ENCODE data around the gene CFTR. TPM values are rescaled to one million over a fixed set of nuclear protein-coding genes. Genes with fewer than 3 reads are reported as not detected.

Gene CFTR
- total RNA-seq, 2 experiments from 2014 or later = not detected

DNA sequence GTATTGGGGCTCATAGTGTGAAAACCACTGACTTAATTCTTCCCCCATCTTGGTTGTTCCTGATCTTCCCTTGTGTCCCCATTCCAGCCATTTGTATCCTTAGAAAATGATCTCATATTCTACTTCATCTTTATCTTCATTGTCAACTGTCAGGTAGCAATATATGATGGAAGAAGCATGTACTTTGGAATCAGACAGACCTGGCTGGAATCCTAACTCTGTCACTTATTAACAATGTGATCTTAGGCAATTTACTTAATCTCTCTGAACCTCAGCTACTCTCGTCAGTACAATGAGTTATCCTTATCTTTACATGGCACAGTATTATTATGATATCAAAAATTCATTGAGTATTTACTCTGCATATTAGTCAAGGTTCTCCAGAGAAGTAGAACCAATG, 10.1 kb downstream of the CFTR start:
- H3K36me3 ChIP-seq (ENCODE audit: insufficient read depth, low read length) = no peaks in the 10 kb centered on the region
- POLR2A ChIA-PET = no interaction called here
- no peak overlapping the region for H3K27ac ChIP-seq (ENCODE audit: low read depth in 1 of 2, low read length in 2 of 2)
- H3K27me3 ChIP-seq (ENCODE audit: control insufficient read depth in 1 of 2, insufficient read depth in 2 of 2, low read length in 2 of 2) = no peaks in the 10 kb centered on the region
- intact Hi-C loops (cut with DNase I, micrococcal nuclease) = no loop called here
- no peaks in the 10 kb centered on the region for H3K4me1 Mint-ChIP-seq (ENCODE audit: low read depth)
- H3K9me3 Mint-ChIP-seq = no peaks in the 10 kb centered on the region
- CTCF ChIA-PET = no interaction called here
- H3K27ac Mint-ChIP-seq = no peak overlapping the region
- TF ChIP-seq, protein P1, sequence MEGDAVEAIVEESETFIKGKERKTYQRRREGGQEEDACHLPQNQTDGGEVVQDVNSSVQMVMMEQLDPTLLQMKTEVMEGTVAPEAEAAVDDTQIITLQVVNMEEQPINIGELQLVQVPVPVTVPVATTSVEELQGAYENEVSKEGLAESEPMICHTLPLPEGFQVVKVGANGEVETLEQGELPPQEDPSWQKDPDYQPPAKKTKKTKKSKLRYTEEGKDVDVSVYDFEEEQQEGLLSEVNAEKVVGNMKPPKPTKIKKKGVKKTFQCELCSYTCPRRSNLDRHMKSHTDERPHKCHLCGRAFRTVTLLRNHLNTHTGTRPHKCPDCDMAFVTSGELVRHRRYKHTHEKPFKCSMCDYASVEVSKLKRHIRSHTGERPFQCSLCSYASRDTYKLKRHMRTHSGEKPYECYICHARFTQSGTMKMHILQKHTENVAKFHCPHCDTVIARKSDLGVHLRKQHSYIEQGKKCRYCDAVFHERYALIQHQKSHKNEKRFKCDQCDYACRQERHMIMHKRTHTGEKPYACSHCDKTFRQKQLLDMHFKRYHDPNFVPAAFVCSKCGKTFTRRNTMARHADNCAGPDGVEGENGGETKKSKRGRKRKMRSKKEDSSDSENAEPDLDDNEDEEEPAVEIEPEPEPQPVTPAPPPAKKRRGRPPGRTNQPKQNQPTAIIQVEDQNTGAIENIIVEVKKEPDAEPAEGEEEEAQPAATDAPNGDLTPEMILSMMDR (IDR thresholded peaks at IDR 0.05) = no peak
- no peaks in the 10 kb centered on the region for H3K27me3 Mint-ChIP-seq
- H3K4me1 ChIP-seq (ENCODE audit: insufficient read depth, low read length) = no peaks in the 10 kb centered on the region
- DNase-seq = no peak
- ATAC-seq (ENCODE audit: poor library complexity) = no peak
- no peak overlapping the region for H3K4me3 ChIP-seq (ENCODE audit: low read length)
- H3K36me3 Mint-ChIP-seq (ENCODE audit: low read depth) = no peaks in the 10 kb centered on the region
- no peak overlapping the region for H3K4me3 Mint-ChIP-seq
- H3K9me3 ChIP-seq (ENCODE audit: control insufficient read depth in 1 of 2, insufficient read depth in 1 of 2, low read length in 2 of 2) = no peaks in the 10 kb centered on the region

DNA sequence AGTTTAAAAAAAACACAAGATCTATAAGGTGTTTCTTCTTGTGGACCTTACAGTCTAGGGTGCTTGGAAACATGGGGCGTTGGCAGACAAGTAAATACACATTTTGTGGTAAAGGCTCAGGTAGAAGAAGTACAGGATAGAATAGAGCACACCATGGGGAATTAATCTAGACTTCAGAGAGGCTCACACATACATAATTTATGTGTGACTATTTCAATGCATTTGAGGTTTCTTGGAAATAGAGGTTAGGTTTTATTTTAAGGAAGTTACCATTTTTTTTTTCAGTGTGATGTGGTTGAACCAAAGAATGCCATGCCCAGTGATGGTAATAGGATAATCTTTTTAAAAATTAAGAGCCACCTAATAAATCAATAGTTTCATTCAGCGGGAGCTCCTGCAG, 12.8 kb downstream of the CFTR start:
- intact Hi-C loops (cut with DNase I, micrococcal nuclease) = no loop called here
- no peaks in the 10 kb centered on the region for H3K4me1 ChIP-seq (ENCODE audit: insufficient read depth, low read length)
- ATAC-seq (ENCODE audit: poor library complexity) (no peak), DNase-seq (no peak)
- no peak overlapping the region for H3K4me3 Mint-ChIP-seq
- H3K36me3 Mint-ChIP-seq (ENCODE audit: low read depth) = no peaks in the 10 kb centered on the region
- no peaks in the 10 kb centered on the region for H3K27me3 ChIP-seq (ENCODE audit: control insufficient read depth in 1 of 2, insufficient read depth in 2 of 2, low read length in 2 of 2)
- H3K36me3 ChIP-seq (ENCODE audit: insufficient read depth, low read length) = no peaks in the 10 kb centered on the region
- no peaks in the 10 kb centered on the region for H3K9me3 ChIP-seq (ENCODE audit: control insufficient read depth in 1 of 2, insufficient read depth in 1 of 2, low read length in 2 of 2)
- H3K27ac Mint-ChIP-seq = no peak overlapping the region
- POLR2A ChIA-PET = no interaction called here
- no peaks in the 10 kb centered on the region for H3K9me3 Mint-ChIP-seq
- no peaks in the 10 kb centered on the region for H3K4me1 Mint-ChIP-seq (ENCODE audit: low read depth)
- no peak overlapping the region for H3K4me3 ChIP-seq (ENCODE audit: low read length)
- H3K27me3 Mint-ChIP-seq = no peaks in the 10 kb centered on the region
- TF ChIP-seq, protein P1 (IDR thresholded peaks at IDR 0.05) = no peak
- H3K27ac ChIP-seq (ENCODE audit: low read depth in 1 of 2, low read length in 2 of 2) = no peak overlapping the region
- CTCF ChIA-PET = no interaction called here

DNA sequence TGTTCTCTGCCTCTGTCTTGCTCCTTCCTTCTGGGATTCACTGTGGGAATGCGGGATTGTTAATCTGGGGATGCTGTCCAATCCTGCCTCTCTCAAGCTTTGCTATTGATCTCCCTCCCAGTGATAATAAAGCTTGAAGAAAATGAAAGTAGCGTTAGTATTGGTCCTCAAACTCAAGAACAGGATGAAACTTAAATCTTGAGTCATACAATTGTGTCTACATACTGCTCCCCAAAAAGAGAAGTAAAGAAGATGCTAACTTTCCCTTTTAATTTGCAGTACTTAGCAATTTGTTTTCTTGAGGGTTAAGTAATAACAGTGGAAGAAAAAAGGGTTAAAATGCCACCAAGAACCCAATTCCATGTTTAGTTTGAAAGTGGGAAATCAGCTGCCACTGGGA, 13.6 kb downstream of the CFTR start:
- intact Hi-C loops (cut with DNase I, micrococcal nuclease) = no loop called here
- H3K4me3 ChIP-seq (ENCODE audit: low read length) = no peak overlapping the region
- H3K4me1 Mint-ChIP-seq (ENCODE audit: low read depth) = no peaks in the 10 kb centered on the region
- no peak overlapping the region for H3K27ac Mint-ChIP-seq
- H3K36me3 Mint-ChIP-seq (ENCODE audit: low read depth) = no peaks in the 10 kb centered on the region
- no peak for DNase-seq
- no peak overlapping the region for H3K4me3 Mint-ChIP-seq
- no peaks in the 10 kb centered on the region for H3K4me1 ChIP-seq (ENCODE audit: insufficient read depth, low read length)
- ChIA-PET CTCF (no interaction called here), POLR2A (no interaction called here)
- ATAC-seq (ENCODE audit: poor library complexity) = no peak
- H3K9me3 Mint-ChIP-seq = no peaks in the 10 kb centered on the region
- TF ChIP-seq, protein P1 (IDR thresholded peaks at IDR 0.05) = no peak
- no peaks in the 10 kb centered on the region for H3K36me3 ChIP-seq (ENCODE audit: insufficient read depth, low read length)
- no peaks in the 10 kb centered on the region for H3K27me3 ChIP-seq (ENCODE audit: control insufficient read depth in 1 of 2, insufficient read depth in 2 of 2, low read length in 2 of 2)
- H3K27ac ChIP-seq (ENCODE audit: low read depth in 1 of 2, low read length in 2 of 2) = no peak overlapping the region
- no peaks in the 10 kb centered on the region for H3K9me3 ChIP-seq (ENCODE audit: control insufficient read depth in 1 of 2, insufficient read depth in 1 of 2, low read length in 2 of 2)
- H3K27me3 Mint-ChIP-seq = no peaks in the 10 kb centered on the region

Measured in CD4-positive, alpha-beta T cell (primary cell).